Right lung (tissue), 5 donors: ENCODE results near the gene RAMACL. TPM values are rescaled to one million over a fixed set of nuclear protein-coding genes. Genes with fewer than 3 reads are reported as not detected.

Source experiments
- DNase-seq, 2 donors: peaks; one replicate each; pipeline ENCODE4 v3.0.0-alpha.2; 2013
- polyA plus RNA-seq, 5 donors: library from polyadenylated mRNA; unstranded; fragments of 120-200 nt; gene quantifications; one replicate each; pipeline versions ENCODE4 v1.2.1 to v1.2.3, GENCODE V29; 2013; ENCODE audit warnings: inconsistent platforms in 1 of 5, low replicate concordance in 1 of 5; ENCODE audit not compliant: insufficient read length in 5 of 5, insufficient read depth in 1 of 5

RAMACL gene
- polyA plus RNA-seq, 5 donors: 0.21 to 0.40 (median 0.36) TPM

GRCh38 chr6:166579237-166579850 lies 7.1 kb downstream of the RAMACL start:
- DNase-seq: peak in 1 of 2 donors; percentile 19

- no peak for DNase-seq
Measured at GRCh38 chr6:166578536-166579236, 7.8 kb downstream of the RAMACL start.

GRCh38 chr6:166575205-166575604 lies 11.3 kb downstream of the RAMACL start:
- no peak for DNase-seq

GRCh38 chr6:166573511-166574216 lies 12.8 kb downstream of the RAMACL start:
- no peak for DNase-seq

- DNase-seq: peak; percentile 46 to 49
Measured at GRCh38 chr6:166572370-166573261, 13.9 kb downstream of the RAMACL start.

GRCh38 chr6:166570929-166571713 lies 15.4 kb downstream of the RAMACL start:
- no peak for DNase-seq

- DNase-seq: no peak
Measured at GRCh38 chr6:166569206-166569605, 17.3 kb downstream of the RAMACL start.

GRCh38 chr6:166567813-166568212 lies 18.7 kb downstream of the RAMACL start:
- no peak for DNase-seq

GRCh38 chr6:166567107-166567506 lies 19.4 kb downstream of the RAMACL start:
- no peak for DNase-seq

- no peak for DNase-seq
Measured at GRCh38 chr6:166566026-166567011, 20.2 kb downstream of the RAMACL start.

GRCh38 chr6:166565084-166565967 lies 21.2 kb downstream of the RAMACL start:
- DNase-seq: no peak

GRCh38 chr6:166563805-166564204 lies 22.7 kb downstream of the RAMACL start:
- DNase-seq: no peak

- DNase-seq: no peak
Measured at GRCh38 chr6:166563200-166563599, 23.3 kb downstream of the RAMACL start.

GRCh38 chr6:166562726-166563125 lies 23.8 kb downstream of the RAMACL start:
- DNase-seq: no peak

GRCh38 chr6:166561771-166562359 lies 24.6 kb downstream of the RAMACL start:
- DNase-seq: no peak

GRCh38 chr6:166560222-166560621 lies 26.3 kb downstream of the RAMACL start:
- DNase-seq: no peak

- DNase-seq: no peak
Measured at GRCh38 chr6:166559662-166560061, 26.8 kb downstream of the RAMACL start.

- DNase-seq: no peak
Measured at GRCh38 chr6:166559211-166559610, 27.3 kb downstream of the RAMACL start.
